ENCODE data around the gene DLAT. TPM values are rescaled to one million over a fixed set of nuclear protein-coding genes. Genes with fewer than 3 reads are reported as not detected.
"Not testable (repeated sequence)": the region's sequence is repeated elsewhere in the genome, so short reads cannot be mapped to it uniquely, and the experiment has no call there.

Gene DLAT
- total RNA-seq, 1 experiment from 2014 or later, result 68.1 TPM

DNA sequence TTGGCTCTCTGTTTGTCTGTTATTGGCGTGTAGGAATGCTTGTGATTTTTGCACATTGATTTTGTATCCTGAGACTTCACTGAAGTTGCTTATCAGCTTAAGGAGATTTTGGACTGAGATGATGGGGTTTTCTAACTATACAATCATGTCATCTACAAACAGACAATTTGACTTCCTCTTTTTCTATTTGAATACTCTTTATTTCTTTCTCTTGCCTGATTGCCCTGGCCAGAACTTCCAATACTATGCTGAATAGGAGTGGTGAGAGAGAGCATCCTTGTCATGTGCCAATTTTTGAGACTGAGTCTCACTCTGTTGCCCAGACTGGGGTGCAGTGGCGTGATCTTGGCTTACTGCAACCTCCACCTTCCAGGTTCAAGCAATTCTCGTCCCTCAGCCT lies 23.0 kb downstream of the DLAT start:
- Histone ChIP-seq H3K36me3 (ENCODE audit: control insufficient read depth in 1 of 2, insufficient read depth in 2 of 2, low read length in 2 of 2) (peaks cover 34 to 35% of the 10 kb centered on the region in 2 experiments; a peak in 2 of 4 replicates), H3K4me2 (ENCODE audit: low read length) (peak overlapping the region; percentile 52), H3K27ac (ENCODE audit: low read depth, low read length) (peak overlapping the region; percentile 41), H3K79me2 (ENCODE audit: insufficient read depth, low read length) (peaks cover 31% of the 10 kb centered on the region), H3K4me1 (ENCODE audit: control insufficient read depth in 1 of 2, insufficient read depth in 2 of 2, low read length in 2 of 2) (peaks cover 7 to 27% of the 10 kb centered on the region in 2 experiments; a peak in 3 of 4 replicates)
- H3K9me2 ChIP-seq (ENCODE audit: insufficient read depth); H3K9me3 ChIP-seq (ENCODE audit: control insufficient read depth in 1 of 2, insufficient read depth in 1 of 2, low read depth in 1 of 2, low read length in 2 of 2); CTCF ChIA-PET; intact Hi-C loops (cut with micrococcal nuclease); ATAC-seq; POLR2A ChIA-PET; H3K4me3 ChIP-seq (replicated peaks in 1 of 2; ENCODE audit: low read depth in 1 of 2, low read length in 2 of 2); H3K27me3 ChIP-seq (ENCODE audit: insufficient read depth, low read length); H4K20me1 ChIP-seq (ENCODE audit: insufficient read depth); H3K9ac ChIP-seq (ENCODE audit: low read length); RAD21 ChIA-PET (ENCODE audit: low non-redundant PET in 1 of 2, low total read pairs in 2 of 2, uncharacterized antibody in 2 of 2, unreplicated experiment in 2 of 2); H2AFZ ChIP-seq (ENCODE audit: low read depth, low read length, poor library complexity, severe bottlenecking); BruUV-seq (replicated peaks); DNase-seq (ENCODE audit: low read depth, low spot score): not testable (repeated sequence)

GRCh38 chr11:112049777-112050176 lies 24.6 kb downstream of the DLAT start:
- Histone ChIP-seq H3K9me2 (ENCODE audit: insufficient read depth) (no peaks in the 10 kb centered on the region), H3K4me2 (ENCODE audit: low read length) (no peak overlapping the region), H3K79me2 (ENCODE audit: insufficient read depth, low read length) (peaks cover 28% of the 10 kb centered on the region), H2AFZ (ENCODE audit: low read depth, low read length, poor library complexity, severe bottlenecking) (no peak overlapping the region), H4K20me1 (ENCODE audit: insufficient read depth) (no peaks in the 10 kb centered on the region), H3K27me3 (ENCODE audit: insufficient read depth, low read length) (no peaks in the 10 kb centered on the region), H3K9me3 (ENCODE audit: control insufficient read depth in 1 of 2, insufficient read depth in 1 of 2, low read depth in 1 of 2, low read length in 2 of 2) (no peaks in the 10 kb centered on the region), H3K4me3 (replicated peaks in 1 of 2; ENCODE audit: low read depth in 1 of 2, low read length in 2 of 2) (no peak overlapping the region), H3K27ac (ENCODE audit: low read depth, low read length) (no peak overlapping the region), H3K9ac (ENCODE audit: low read length) (no peak overlapping the region), H3K36me3 (ENCODE audit: control insufficient read depth in 1 of 2, insufficient read depth in 2 of 2, low read length in 2 of 2) (peaks cover 31 to 43% of the 10 kb centered on the region in 2 experiments; a peak in 2 of 4 replicates), H3K4me1 (ENCODE audit: control insufficient read depth in 1 of 2, insufficient read depth in 2 of 2, low read length in 2 of 2) (peaks cover 6 to 15% of the 10 kb centered on the region in 2 experiments; a peak in 3 of 4 replicates)
- no peak for DNase-seq (ENCODE audit: low read depth, low spot score)
- CTCF ChIA-PET, result no interaction called here
- intact Hi-C loops (cut with micrococcal nuclease), result no loop called here
- POLR2A ChIA-PET, result interaction anchor here (0.8 kb wide), 1 partner anchor 8 kb away, joined by 5 read pairs; no protein-coding TSS in a partner anchor
- RAD21 ChIA-PET (ENCODE audit: low non-redundant PET in 1 of 2, low total read pairs in 2 of 2, uncharacterized antibody in 2 of 2, unreplicated experiment in 2 of 2), result no interaction called here
- BruUV-seq (replicated peaks), result no TSS peak
- ATAC-seq, result no peak
- TF ChIP-seq ZFX (IDR thresholded peaks at IDR 0.05) (no peak), ELF1 (IDR thresholded peaks at IDR 0.05; ENCODE audit: borderline replicate concordance, low read depth) (no peak), FOSL1 (IDR thresholded peaks at IDR 0.05; ENCODE audit: low read depth) (no peak), ZBTB33 (IDR thresholded peaks at IDR 0.05; ENCODE audit: extremely low read depth, insufficient replicate concordance, low read length) (no peak), EZH2phosphoT487 (IDR thresholded peaks at IDR 0.05; ENCODE audit: borderline replicate concordance) (no peak)
- TF ChIP-seq, protein P1, sequence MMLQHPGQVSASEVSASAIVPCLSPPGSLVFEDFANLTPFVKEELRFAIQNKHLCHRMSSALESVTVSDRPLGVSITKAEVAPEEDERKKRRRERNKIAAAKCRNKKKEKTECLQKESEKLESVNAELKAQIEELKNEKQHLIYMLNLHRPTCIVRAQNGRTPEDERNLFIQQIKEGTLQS (IDR thresholded peaks at IDR 0.05), result no peak

Measured in HCT116 (cell line).